Measurements from ENCODE around the gene MBL2.

MBL2 gene

DNA sequence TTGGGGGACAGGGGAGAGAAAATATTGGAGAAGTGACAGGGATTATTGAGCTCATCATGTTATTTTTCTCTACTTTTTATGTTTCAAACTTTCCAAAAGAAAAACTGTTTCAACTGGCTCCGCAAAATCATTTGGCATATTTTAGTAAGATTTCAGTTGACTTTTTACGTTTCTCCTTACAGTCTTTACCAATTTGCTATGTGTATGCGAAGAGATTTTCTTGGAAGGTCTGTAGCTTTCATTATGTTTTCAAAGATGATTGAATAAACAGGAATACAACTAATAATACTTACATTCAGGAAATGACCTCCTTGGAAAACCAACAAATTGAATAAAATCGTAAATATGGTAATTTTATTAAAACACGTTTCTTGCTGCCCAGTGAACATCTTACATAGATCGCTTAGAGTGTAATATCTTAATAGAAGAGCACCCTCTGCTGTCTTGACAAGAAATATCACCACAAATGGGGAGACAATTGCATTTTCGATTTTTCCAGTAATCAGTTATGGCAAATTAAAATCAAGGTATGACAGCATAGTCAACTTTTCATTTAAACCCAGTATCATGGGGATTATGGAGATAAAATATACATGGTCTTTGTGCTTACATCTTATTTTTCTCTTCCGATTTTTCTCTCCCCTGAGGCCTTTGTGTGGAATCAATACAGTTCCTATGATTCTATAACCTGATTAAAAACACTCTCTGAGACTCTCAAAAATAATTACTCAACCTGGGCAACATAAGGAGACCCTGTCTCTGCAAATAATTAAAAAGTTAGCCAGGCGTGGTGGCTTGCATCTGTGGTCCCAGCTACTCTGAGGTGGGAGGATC is 43.1 kb downstream of the MBL2 start:
- Mint-ChIP-seq H3K27me3 (ENCODE audit: low read depth) (no peaks in the 10 kb centered on the region), H3K9me3 (peaks cover 5% of the 10 kb centered on the region), H3K4me3 (no peak overlapping the region), H3K4me1 (no peaks in the 10 kb centered on the region), H3K27ac (no peak overlapping the region), H3K36me3 (ENCODE audit: low read depth) (no peaks in the 10 kb centered on the region)
- TF ChIP-seq CTCF (IDR thresholded peaks at IDR 0.05; ENCODE audit: unreplicated experiment in 3 of 3): peak; percentile 59 to 74 (median 63)

DNA sequence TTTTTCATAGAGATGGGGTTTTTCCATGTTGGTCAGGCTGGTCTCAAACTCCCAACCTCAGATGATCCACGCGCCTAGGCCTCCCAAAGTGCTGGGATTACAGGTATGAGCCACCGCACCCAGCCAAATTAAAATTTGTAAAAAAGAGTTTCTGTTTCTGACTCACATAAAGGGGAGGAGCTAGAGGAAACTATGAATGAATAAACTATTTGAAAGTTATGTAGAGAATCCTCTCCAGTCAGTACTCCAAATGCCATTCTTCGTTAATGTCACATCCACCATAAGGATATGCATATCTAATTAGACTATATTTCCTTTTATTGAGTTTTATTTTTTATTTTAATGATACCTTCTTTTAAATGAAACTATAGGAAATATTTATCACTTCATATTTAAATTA is 52.6 kb downstream of the MBL2 start:
- Mint-ChIP-seq H3K4me1 (no peaks in the 10 kb centered on the region), H3K4me3 (no peak overlapping the region), H3K27me3 (ENCODE audit: low read depth) (no peaks in the 10 kb centered on the region), H3K27ac (no peak overlapping the region), H3K36me3 (ENCODE audit: low read depth) (peaks cover 3% of the 10 kb centered on the region), H3K9me3 (peaks cover 2% of the 10 kb centered on the region)
- no peak for TF ChIP-seq CTCF (IDR thresholded peaks at IDR 0.05; ENCODE audit: unreplicated experiment in 3 of 3)
